Loucy (cell line): ENCODE results near the gene UBAP2.
A peak's percentile ranks its signal among the peaks of the same experiment; 100 is the strongest.

Experiments
- H2AFZ ChIP-seq: fragments of 200-600 bp; sonication (generic); 2 replicates; pipeline ENCODE4 v1.6.0; 2016; ENCODE audit warnings: antibody characterized with exemption, mild to moderate bottlenecking, low read length, moderate library complexity
- H3F3A ChIP-seq: fragments of 200-600 bp; 2 replicates; pipeline ENCODE4 v1.6.0; 2016; ENCODE audit warnings: antibody characterized with exemption, low read depth, mild to moderate bottlenecking
- H3K27me3 ChIP-seq: fragments of 200-600 bp; sonication (generic); 2 replicates; pipeline ENCODE4 v1.6.1; 2014; ENCODE audit warnings: low read length, mild to moderate bottlenecking; ENCODE audit not compliant: insufficient read depth, poor library complexity, severe bottlenecking
- H3K36me3 ChIP-seq: fragments of 200-600 bp; sonication (generic); 2 replicates; pipeline ENCODE4 v1.6.1; 2016; ENCODE audit warnings: low read length; ENCODE audit not compliant: insufficient read depth
- H3K4me1 ChIP-seq: fragments of 200-600 bp; sonication (generic); 2 replicates; pipeline ENCODE4 v1.5.1; 2014; ENCODE audit warnings: low read length, mild to moderate bottlenecking; ENCODE audit not compliant: insufficient read depth, poor library complexity, severe bottlenecking
- H3K4me2 ChIP-seq: fragments of 200-600 bp; sonication (generic); 2 replicates; pipeline ENCODE4 v1.6.0; 2014; ENCODE audit warnings: antibody characterized with exemption, low read length, low read depth, mild to moderate bottlenecking; ENCODE audit not compliant: poor library complexity, severe bottlenecking
- H3K4me3 ChIP-seq: fragments of 200-600 bp; sonication (generic); 2 replicates; pipeline ENCODE4 v1.5.1; 2014; ENCODE audit warnings: low read length, mild to moderate bottlenecking, mixed read lengths; ENCODE audit not compliant: poor library complexity, severe bottlenecking
- H3K79me2 ChIP-seq: fragments of 200-600 bp; sonication (generic); 2 replicates; pipeline ENCODE4 v1.6.1; 2014; ENCODE audit warnings: low read length; ENCODE audit not compliant: insufficient read depth
- H3K9ac ChIP-seq: fragments of 200-600 bp; sonication (generic); 2 replicates; pipeline ENCODE4 v1.6.0; 2014; ENCODE audit warnings: mild to moderate bottlenecking, low read depth, low read length, moderate library complexity; ENCODE audit not compliant: poor library complexity, severe bottlenecking
- H3K9me2 ChIP-seq: fragments of 200-600 bp; sonication (generic); replicated peaks from 2 replicates; pipeline ENCODE4 v1.6.1; 2016; ENCODE audit warnings: low read depth, low read length, mixed read lengths
- H3K9me3 ChIP-seq: fragments of 200-600 bp; sonication (generic); 2 replicates; pipeline ENCODE4 v1.6.1; 2014; ENCODE audit warnings: mild to moderate bottlenecking, antibody characterized with exemption, low read length, low read depth; ENCODE audit not compliant: insufficient read depth
- H4K20me1 ChIP-seq: fragments of 200-600 bp; sonication (generic); 2 replicates; pipeline ENCODE4 v1.6.0; 2014; ENCODE audit warnings: antibody characterized with exemption, low read length, mild to moderate bottlenecking; ENCODE audit not compliant: insufficient read depth, poor library complexity, severe bottlenecking
- CTCF ChIP-seq: fragments of 200-600 bp; sonication (generic); conservative IDR thresholded peaks from 2 replicates; pipeline ENCODE4 v1.5.1; 2014; ENCODE audit warnings: mild to moderate bottlenecking, antibody characterized with exemption, low read length
- EZH2phosphoT487 ChIP-seq: fragments of 200-600 bp; IDR thresholded peaks from 2 replicates; pipeline ENCODE4 v1.6.1; 2018; ENCODE audit warnings: antibody characterized with exemption, mild to moderate bottlenecking, moderate library complexity, borderline replicate concordance

Gene UBAP2

DNA sequence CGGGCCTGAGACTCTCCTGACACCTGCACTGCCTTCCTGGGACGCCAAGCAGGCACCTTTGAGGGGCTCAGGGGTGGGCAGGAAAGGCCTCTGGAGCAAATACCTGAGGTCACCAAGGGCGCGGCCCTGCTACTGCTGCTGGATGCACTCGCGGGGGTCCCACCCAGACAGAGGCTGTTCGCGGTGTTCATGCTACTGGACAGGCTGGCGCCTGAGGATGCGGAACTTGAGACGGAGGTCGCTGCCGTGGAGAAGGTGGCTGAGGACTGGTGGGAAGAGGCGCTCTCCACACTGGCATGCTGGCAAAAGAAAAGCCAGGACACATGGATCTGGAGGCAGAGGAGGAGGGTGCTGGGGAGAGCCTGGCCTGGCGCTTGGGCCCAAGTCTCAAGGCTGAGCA, 121.0 kb downstream of the UBAP2 start:
- no peak overlapping the region for H3K4me3 ChIP-seq
- no peaks in the 10 kb centered on the region for H3K9me3 ChIP-seq
- H3K4me2 ChIP-seq, result no peak overlapping the region
- H3K9ac ChIP-seq, result no peak overlapping the region
- no peaks in the 10 kb centered on the region for H3F3A ChIP-seq
- H3K27me3 ChIP-seq, result no peaks in the 10 kb centered on the region
- H3K9me2 ChIP-seq, result no peaks in the 10 kb centered on the region
- no peaks in the 10 kb centered on the region for H3K4me1 ChIP-seq
- TF ChIP-seq EZH2phosphoT487 (no peak), CTCF (no peak)
- H3K79me2 ChIP-seq, result no peaks in the 10 kb centered on the region
- peaks cover 97% of the 10 kb centered on the region for H3K36me3 ChIP-seq
- no peaks in the 10 kb centered on the region for H4K20me1 ChIP-seq
- no peak overlapping the region for H2AFZ ChIP-seq

- H3K79me2 ChIP-seq, result no peaks in the 10 kb centered on the region
- H3K27me3 ChIP-seq, result no peaks in the 10 kb centered on the region
- no peak overlapping the region for H3K4me2 ChIP-seq
- no peaks in the 10 kb centered on the region for H3F3A ChIP-seq
- H3K4me1 ChIP-seq, result no peaks in the 10 kb centered on the region
- no peak overlapping the region for H3K9ac ChIP-seq
- no peaks in the 10 kb centered on the region for H4K20me1 ChIP-seq
- TF ChIP-seq EZH2phosphoT487 (no peak), CTCF (no peak)
- H3K9me3 ChIP-seq, result no peaks in the 10 kb centered on the region
- no peak overlapping the region for H2AFZ ChIP-seq
- H3K9me2 ChIP-seq, result no peaks in the 10 kb centered on the region
- H3K36me3 ChIP-seq, result peaks cover 97% of the 10 kb centered on the region
- no peak overlapping the region for H3K4me3 ChIP-seq
Measured at GRCh38 chr9:33926746-33927485, 121.8 kb downstream of the UBAP2 start.

GRCh38 chr9:33924978-33925797, 123.5 kb downstream of the UBAP2 start:
- Histone ChIP-seq H3K4me3 (no peak overlapping the region), H3F3A (0 out of 2 replicates have a peak, but pooled peaks cover 2% of the 10 kb centered on the region), H3K79me2 (no peaks in the 10 kb centered on the region), H3K9me3 (no peaks in the 10 kb centered on the region), H3K36me3 (peaks cover 97% of the 10 kb centered on the region), H3K9ac (no peak overlapping the region), H3K4me1 (no peaks in the 10 kb centered on the region), H2AFZ (no peak overlapping the region), H3K9me2 (no peaks in the 10 kb centered on the region), H3K4me2 (no peak overlapping the region), H3K27me3 (no peaks in the 10 kb centered on the region), H4K20me1 (no peaks in the 10 kb centered on the region)
- TF ChIP-seq EZH2phosphoT487, result no peak
- peak; percentile 73 for TF ChIP-seq CTCF
